HCT116 (cell line): Measurements from ENCODE around the gene SCFD1. TPM values are rescaled to one million over a fixed set of nuclear protein-coding genes. Genes with fewer than 3 reads are reported as not detected.

Source experiments
- ATAC-seq: fragments of 200-7000 bp; cut with Tn5 transposase; 2 replicates; pipeline ENCODE4 v1.9.1; 2020; ENCODE audit warnings: mild to moderate bottlenecking, moderate library complexity
- BruUV-seq: library from RNA; stranded (reverse); fragments of 400-500 nt; replicated peaks from 2 replicates; lab custom pipeline; 2021; lab: Mats Ljungman, UMichigan
- CTCF ChIA-PET: fragments of 300-600 bp; sonication (Branson Sonifier 250); formaldehyde crosslinking; loops from one replicate; lab custom pipeline; 2021; ENCODE audit warnings: antibody characterized with exemption; lab: Charles Lee
- POLR2A ChIA-PET: fragments of 300-600, 350-600 bp; sonication (Branson Sonifier 250); formaldehyde crosslinking; loops from one replicate; lab custom pipeline; 2021; ENCODE audit warnings: antibody characterized with exemption; lab: Charles Lee
- RAD21 ChIA-PET, 2 experiments: fragments of 300-600 bp; sonication (Branson Sonifier 250); formaldehyde crosslinking; loops; one replicate each; lab custom pipeline; 2023; ENCODE audit warnings: low total read pairs in 2 of 2; ENCODE audit not compliant: uncharacterized antibody in 2 of 2, unreplicated experiment in 2 of 2, low non-redundant PET in 1 of 2; lab: Charles Lee
- DNase-seq: peaks from one replicate; pipeline ENCODE4 v3.0.0-alpha.2; 2010; ENCODE audit warnings: low read depth, low spot score
- H2AFZ ChIP-seq: fragments of 200-600 bp; shearing (Covaris generic), sonication (generic); 2 replicates; pipeline ENCODE4 v1.6.1; 2017; ENCODE audit warnings: low read depth, mixed run types, mixed read lengths, antibody characterized with exemption, low read length; ENCODE audit not compliant: poor library complexity, severe bottlenecking
- H3K27ac ChIP-seq: 2 replicates; pipeline ENCODE4 v1.5.1; 2012; ENCODE audit warnings: low read depth, low read length
- H3K27me3 ChIP-seq: fragments of 200-600 bp; sonication (generic); 2 replicates; pipeline ENCODE4 v1.6.1; 2016; ENCODE audit warnings: mixed run types, low read length, mixed read lengths; ENCODE audit not compliant: insufficient read depth
- H3K36me3 ChIP-seq, 2 experiments: fragments of 200-500 bp in 1 of 2; fragments of 200-600 bp in 1 of 2; sonication (Bioruptor generic) in 1 of 2; sonication (generic) in 1 of 2; 2 replicates each; pipeline versions ENCODE4 v1.5.1 to v1.6.1; 2014 to 2016; ENCODE audit warnings: low read length in 2 of 2, inconsistent platforms in 1 of 2, mixed read lengths in 1 of 2, mixed run types in 1 of 2; ENCODE audit not compliant: insufficient read depth in 2 of 2, control insufficient read depth in 1 of 2
- H3K4me1 ChIP-seq, 2 experiments: fragments of 200-600 bp in 1 of 2; sonication (generic) in 1 of 2; 2 replicates each; pipeline versions ENCODE4 v1.5.1 to v1.6.1; 2012 to 2017; ENCODE audit warnings: low read length in 2 of 2, inconsistent platforms in 1 of 2, mild to moderate bottlenecking in 1 of 2, mixed read lengths in 1 of 2, mixed run types in 1 of 2, moderate library complexity in 1 of 2; ENCODE audit not compliant: insufficient read depth in 2 of 2, control insufficient read depth in 1 of 2
- H3K4me2 ChIP-seq: fragments of 200-600 bp; sonication (generic); 2 replicates; pipeline ENCODE4 v1.6.1; 2017; ENCODE audit warnings: mixed run types, low read length, mixed read lengths
- H3K4me3 ChIP-seq, 2 experiments: fragments of 200-600 bp in 1 of 2; sonication (generic) in 1 of 2; replicated peaks in 1 of 2; 2 replicates each; pipeline ENCODE4 v1.5.1; 2011 to 2016; ENCODE audit warnings: low read length in 2 of 2, control low read depth in 1 of 2, low read depth in 1 of 2, mild to moderate bottlenecking in 1 of 2, mixed read lengths in 1 of 2, mixed run types in 1 of 2
- H3K79me2 ChIP-seq: fragments of 200-600 bp; sonication (generic); 2 replicates; pipeline ENCODE4 v1.6.1; 2017; ENCODE audit warnings: mild to moderate bottlenecking, mixed run types, low read length, moderate library complexity, mixed read lengths; ENCODE audit not compliant: insufficient read depth
- H3K9ac ChIP-seq: fragments of 200-600 bp; sonication (generic); 2 replicates; pipeline ENCODE4 v1.6.1; 2016; ENCODE audit warnings: low read length, mixed read lengths
- H3K9me2 ChIP-seq: fragments of 200-600 bp; sonication (generic), shearing (Covaris generic); 2 replicates; pipeline ENCODE4 v1.6.1; 2017; ENCODE audit warnings: mixed run types, mild to moderate bottlenecking, moderate library complexity; ENCODE audit not compliant: insufficient read depth
- H3K9me3 ChIP-seq, 2 experiments: fragments of 200-500 bp in 1 of 2; fragments of 200-600 bp in 1 of 2; sonication (Bioruptor generic) in 1 of 2; sonication (generic) in 1 of 2; 2 replicates each; pipeline ENCODE4 v1.6.1; 2014 to 2017; ENCODE audit warnings: low read length in 2 of 2, mixed read lengths in 2 of 2, inconsistent platforms in 1 of 2, low read depth in 1 of 2, mild to moderate bottlenecking in 1 of 2, mixed run types in 1 of 2, moderate library complexity in 1 of 2; ENCODE audit not compliant: control insufficient read depth in 1 of 2, insufficient read depth in 1 of 2
- H4K20me1 ChIP-seq: fragments of 200-600 bp; sonication (generic), shearing (Covaris generic); 2 replicates; pipeline ENCODE4 v1.6.1; 2017; ENCODE audit warnings: mixed run types, mild to moderate bottlenecking, moderate library complexity; ENCODE audit not compliant: insufficient read depth
- CEBPB ChIP-seq: IDR thresholded peaks from 2 replicates; pipeline ENCODE4 v1.6.1; 2012; ENCODE audit warnings: low read depth
- EGR1 ChIP-seq: IDR thresholded peaks from 2 replicates; pipeline ENCODE4 v1.6.1; 2012; ENCODE audit warnings: low read depth
- ELF1 ChIP-seq: IDR thresholded peaks from 2 replicates; pipeline ENCODE4 v1.6.1; 2012; ENCODE audit warnings: low read depth, borderline replicate concordance
- FOSL1 ChIP-seq: IDR thresholded peaks from 2 replicates; pipeline ENCODE4 v1.6.1; 2012; ENCODE audit warnings: low read depth
- POLR2A ChIP-seq: IDR thresholded peaks from 2 replicates; pipeline ENCODE4 v1.7.0; 2011; ENCODE audit warnings: borderline replicate concordance; ENCODE audit not compliant: insufficient read depth, insufficient read length; ENCODE audit errors: extremely low read depth
- POLR2AphosphoS5 ChIP-seq: IDR thresholded peaks from 2 replicates; pipeline ENCODE4 v1.6.1; 2011; ENCODE audit warnings: mild to moderate bottlenecking, low read depth, low read length, moderate library complexity
- SIN3A ChIP-seq: IDR thresholded peaks from 2 replicates; pipeline ENCODE4 v1.6.1; 2012; ENCODE audit warnings: low read depth
- YY1 ChIP-seq: IDR thresholded peaks from 2 replicates; pipeline ENCODE4 v1.6.1; 2011; ENCODE audit warnings: low read length, low read depth, moderate library complexity, mild to moderate bottlenecking; ENCODE audit not compliant: insufficient replicate concordance; ENCODE audit errors: extremely low read depth
- intact Hi-C: fragments of 100-400 bp; cut with micrococcal nuclease; formaldehyde crosslinking; loops from 2 replicates; pipeline ENCODE4 v1.10.0; 2022
- total RNA-seq: library from RNA; stranded (reverse); gene quantifications from one replicate; pipeline ENCODE4 v1.2.1, GENCODE V29; 2021; ENCODE audit not compliant: unreplicated experiment
- TF ChIP-seq, protein P1 (sequence below), 3 experiments: fragments of 200-600 bp in 1 of 3; sonication (generic) in 1 of 3; IDR thresholded peaks in 2 of 3; conservative IDR thresholded peaks in 1 of 3; 2 replicates each; pipeline ENCODE4 v1.5.1; 2012 to 2017; ENCODE audit warnings: low read depth in 2 of 3, low read length in 2 of 3, antibody characterized with exemption in 1 of 3, borderline replicate concordance in 1 of 3, control low read depth in 1 of 3, mild to moderate bottlenecking in 1 of 3, mixed read lengths in 1 of 3, mixed run types in 1 of 3, moderate library complexity in 1 of 3; ENCODE audit not compliant: insufficient read depth in 1 of 3
- TF ChIP-seq, protein P2 (sequence below): IDR thresholded peaks from 2 replicates; pipeline ENCODE4 v1.6.1; 2012; ENCODE audit warnings: low read depth
- TF ChIP-seq, protein P3 (sequence below): IDR thresholded peaks from 2 replicates; pipeline ENCODE4 v1.6.1; 2012

SCFD1 gene
- total RNA-seq, 1 experiment from 2014 or later, result 71.1 TPM

DNA sequence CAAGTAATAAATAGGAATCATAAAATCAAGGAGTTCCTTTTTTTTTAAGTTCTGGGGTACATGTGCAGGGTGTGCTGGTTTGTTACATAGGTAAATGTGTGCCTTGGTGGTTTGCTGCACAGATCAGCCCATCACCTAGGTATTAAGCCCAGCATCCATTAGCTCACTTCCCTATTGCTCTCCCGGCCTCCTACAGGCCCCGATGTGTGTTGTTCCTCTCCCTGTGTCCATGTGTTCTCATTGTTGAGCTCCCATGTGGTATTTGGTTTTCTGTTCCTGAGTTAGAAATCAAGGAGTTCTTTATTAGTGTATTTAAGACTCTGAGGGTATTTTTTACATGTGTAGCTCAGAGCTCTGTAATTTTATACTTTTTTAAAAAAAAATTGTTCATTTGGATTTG is 86.0 kb downstream of the SCFD1 start:
- no peaks in the 10 kb centered on the region for H3K27me3 ChIP-seq
- TF ChIP-seq, protein P1, sequence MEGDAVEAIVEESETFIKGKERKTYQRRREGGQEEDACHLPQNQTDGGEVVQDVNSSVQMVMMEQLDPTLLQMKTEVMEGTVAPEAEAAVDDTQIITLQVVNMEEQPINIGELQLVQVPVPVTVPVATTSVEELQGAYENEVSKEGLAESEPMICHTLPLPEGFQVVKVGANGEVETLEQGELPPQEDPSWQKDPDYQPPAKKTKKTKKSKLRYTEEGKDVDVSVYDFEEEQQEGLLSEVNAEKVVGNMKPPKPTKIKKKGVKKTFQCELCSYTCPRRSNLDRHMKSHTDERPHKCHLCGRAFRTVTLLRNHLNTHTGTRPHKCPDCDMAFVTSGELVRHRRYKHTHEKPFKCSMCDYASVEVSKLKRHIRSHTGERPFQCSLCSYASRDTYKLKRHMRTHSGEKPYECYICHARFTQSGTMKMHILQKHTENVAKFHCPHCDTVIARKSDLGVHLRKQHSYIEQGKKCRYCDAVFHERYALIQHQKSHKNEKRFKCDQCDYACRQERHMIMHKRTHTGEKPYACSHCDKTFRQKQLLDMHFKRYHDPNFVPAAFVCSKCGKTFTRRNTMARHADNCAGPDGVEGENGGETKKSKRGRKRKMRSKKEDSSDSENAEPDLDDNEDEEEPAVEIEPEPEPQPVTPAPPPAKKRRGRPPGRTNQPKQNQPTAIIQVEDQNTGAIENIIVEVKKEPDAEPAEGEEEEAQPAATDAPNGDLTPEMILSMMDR (IDR thresholded peaks at IDR 0.05 in 2 of 3, conservative IDR thresholded peaks at IDR 0.05 in 1 of 3; ENCODE audit: borderline replicate concordance in 1 of 3, insufficient read depth in 1 of 3, low read depth in 2 of 3, low read length in 2 of 3), result 0 out of 6 replicates have a peak, but pooled peaks of 1 of the 3 experiments have one; percentile 7
- no peak for TF ChIP-seq ELF1
- ATAC-seq (no peak; the same call in 1 of the 2 replicates), DNase-seq (no peak)
- BruUV-seq, result no TSS peak
- intact Hi-C loops, result no loop called here
- CTCF ChIA-PET, result interaction anchor here (1.5 to 1.6 kb wide), 2 partner anchors 10 to 26 kb away, joined by 4 read pairs; no protein-coding TSS in a partner anchor
- no peaks in the 10 kb centered on the region for H3K9me2 ChIP-seq
- H3K27ac ChIP-seq, result no peak overlapping the region
- no peaks in the 10 kb centered on the region for H3K4me1 ChIP-seq
- RAD21 ChIA-PET, result no interaction called here
- H4K20me1 ChIP-seq, result no peaks in the 10 kb centered on the region
- no peaks in the 10 kb centered on the region for H3K9me3 ChIP-seq
- no peak overlapping the region for H3K4me3 ChIP-seq
- H2AFZ ChIP-seq, result no peak overlapping the region
- no peak overlapping the region for H3K4me2 ChIP-seq
- POLR2A ChIA-PET, result no interaction called here
- no peaks in the 10 kb centered on the region for H3K36me3 ChIP-seq
- H3K9ac ChIP-seq, result no peak overlapping the region
- no peaks in the 10 kb centered on the region for H3K79me2 ChIP-seq

DNA sequence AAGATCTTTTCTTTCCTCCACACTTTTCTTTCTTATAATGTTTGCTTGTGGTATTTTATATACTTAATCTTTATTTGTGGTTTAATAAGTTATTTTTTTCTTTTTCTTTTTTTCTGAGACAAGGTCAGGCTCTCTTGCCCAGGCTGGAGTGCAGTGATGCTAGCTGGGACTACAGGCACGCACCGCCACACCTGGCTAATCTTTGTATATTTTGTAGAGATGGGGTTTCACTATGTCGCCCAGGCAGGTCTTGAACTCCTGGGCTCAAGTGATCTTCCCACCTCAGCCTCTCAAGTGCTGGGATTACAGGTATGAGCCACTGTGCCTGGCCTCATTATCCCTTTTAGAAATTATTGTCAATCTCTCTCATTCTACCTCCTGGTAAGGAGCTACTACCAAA is 87.1 kb downstream of the SCFD1 start:
- CTCF ChIA-PET, result interaction anchor here (1.5 kb wide), 1 partner anchor 27 kb away, joined by 4 read pairs; no protein-coding TSS in a partner anchor
- no peak for ATAC-seq
- no peak for TF ChIP-seq SIN3A
- no peak for TF ChIP-seq POLR2A
- no peak for TF ChIP-seq FOSL1
- TF ChIP-seq YY1, result no peak
- TF ChIP-seq POLR2AphosphoS5, result no peak
- no peak for TF ChIP-seq ELF1
- no peak for TF ChIP-seq CEBPB
- TF ChIP-seq, protein P1 (IDR thresholded peaks at IDR 0.05 in 2 of 3, conservative IDR thresholded peaks at IDR 0.05 in 1 of 3; ENCODE audit: borderline replicate concordance in 1 of 3, insufficient read depth in 1 of 3, low read depth in 2 of 3, low read length in 2 of 3), result no peak
- TF ChIP-seq, protein P2, sequence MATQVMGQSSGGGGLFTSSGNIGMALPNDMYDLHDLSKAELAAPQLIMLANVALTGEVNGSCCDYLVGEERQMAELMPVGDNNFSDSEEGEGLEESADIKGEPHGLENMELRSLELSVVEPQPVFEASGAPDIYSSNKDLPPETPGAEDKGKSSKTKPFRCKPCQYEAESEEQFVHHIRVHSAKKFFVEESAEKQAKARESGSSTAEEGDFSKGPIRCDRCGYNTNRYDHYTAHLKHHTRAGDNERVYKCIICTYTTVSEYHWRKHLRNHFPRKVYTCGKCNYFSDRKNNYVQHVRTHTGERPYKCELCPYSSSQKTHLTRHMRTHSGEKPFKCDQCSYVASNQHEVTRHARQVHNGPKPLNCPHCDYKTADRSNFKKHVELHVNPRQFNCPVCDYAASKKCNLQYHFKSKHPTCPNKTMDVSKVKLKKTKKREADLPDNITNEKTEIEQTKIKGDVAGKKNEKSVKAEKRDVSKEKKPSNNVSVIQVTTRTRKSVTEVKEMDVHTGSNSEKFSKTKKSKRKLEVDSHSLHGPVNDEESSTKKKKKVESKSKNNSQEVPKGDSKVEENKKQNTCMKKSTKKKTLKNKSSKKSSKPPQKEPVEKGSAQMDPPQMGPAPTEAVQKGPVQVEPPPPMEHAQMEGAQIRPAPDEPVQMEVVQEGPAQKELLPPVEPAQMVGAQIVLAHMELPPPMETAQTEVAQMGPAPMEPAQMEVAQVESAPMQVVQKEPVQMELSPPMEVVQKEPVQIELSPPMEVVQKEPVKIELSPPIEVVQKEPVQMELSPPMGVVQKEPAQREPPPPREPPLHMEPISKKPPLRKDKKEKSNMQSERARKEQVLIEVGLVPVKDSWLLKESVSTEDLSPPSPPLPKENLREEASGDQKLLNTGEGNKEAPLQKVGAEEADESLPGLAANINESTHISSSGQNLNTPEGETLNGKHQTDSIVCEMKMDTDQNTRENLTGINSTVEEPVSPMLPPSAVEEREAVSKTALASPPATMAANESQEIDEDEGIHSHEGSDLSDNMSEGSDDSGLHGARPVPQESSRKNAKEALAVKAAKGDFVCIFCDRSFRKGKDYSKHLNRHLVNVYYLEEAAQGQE, result no peak
- TF ChIP-seq EGR1, result no peak
- TF ChIP-seq, protein P3, sequence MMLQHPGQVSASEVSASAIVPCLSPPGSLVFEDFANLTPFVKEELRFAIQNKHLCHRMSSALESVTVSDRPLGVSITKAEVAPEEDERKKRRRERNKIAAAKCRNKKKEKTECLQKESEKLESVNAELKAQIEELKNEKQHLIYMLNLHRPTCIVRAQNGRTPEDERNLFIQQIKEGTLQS, result no peak

More for the DNA sequence above, 87.1 kb downstream of the SCFD1 start:
- no peaks in the 10 kb centered on the region for H3K9me3 ChIP-seq
- no peaks in the 10 kb centered on the region for H4K20me1 ChIP-seq
- no peak for DNase-seq
- H3K4me3 ChIP-seq, result no peak overlapping the region
- ChIA-PET POLR2A (no interaction called here), RAD21 (no interaction called here)
- H3K9me2 ChIP-seq, result no peaks in the 10 kb centered on the region
- H3K4me2 ChIP-seq, result no peak overlapping the region
- H2AFZ ChIP-seq, result no peak overlapping the region
- no peaks in the 10 kb centered on the region for H3K27me3 ChIP-seq
- H3K4me1 ChIP-seq, result no peaks in the 10 kb centered on the region
- no peak overlapping the region for H3K9ac ChIP-seq
- H3K27ac ChIP-seq, result no peak overlapping the region
- no TSS peak for BruUV-seq
- no peaks in the 10 kb centered on the region for H3K79me2 ChIP-seq
- intact Hi-C loops, result no loop called here
- no peaks in the 10 kb centered on the region for H3K36me3 ChIP-seq
